Stimulated activated CD8-positive, alpha-beta memory T cell treated with anti-CD3 and anti-CD28 coated beads, Interleukin-12 subunit alpha, Interleukin-12 subunit beta, amount 100 ng/mL, for 1 hour (primary cell): ENCODE data around the gene SOCS3.

Source experiments
- DNase-seq: peaks from one replicate; pipeline ENCODE4 v3.0.0-alpha.2; 2020; ENCODE audit warnings: low read depth

The SOCS3 gene, protein sequence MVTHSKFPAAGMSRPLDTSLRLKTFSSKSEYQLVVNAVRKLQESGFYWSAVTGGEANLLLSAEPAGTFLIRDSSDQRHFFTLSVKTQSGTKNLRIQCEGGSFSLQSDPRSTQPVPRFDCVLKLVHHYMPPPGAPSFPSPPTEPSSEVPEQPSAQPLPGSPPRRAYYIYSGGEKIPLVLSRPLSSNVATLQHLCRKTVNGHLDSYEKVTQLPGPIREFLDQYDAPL

DNA sequence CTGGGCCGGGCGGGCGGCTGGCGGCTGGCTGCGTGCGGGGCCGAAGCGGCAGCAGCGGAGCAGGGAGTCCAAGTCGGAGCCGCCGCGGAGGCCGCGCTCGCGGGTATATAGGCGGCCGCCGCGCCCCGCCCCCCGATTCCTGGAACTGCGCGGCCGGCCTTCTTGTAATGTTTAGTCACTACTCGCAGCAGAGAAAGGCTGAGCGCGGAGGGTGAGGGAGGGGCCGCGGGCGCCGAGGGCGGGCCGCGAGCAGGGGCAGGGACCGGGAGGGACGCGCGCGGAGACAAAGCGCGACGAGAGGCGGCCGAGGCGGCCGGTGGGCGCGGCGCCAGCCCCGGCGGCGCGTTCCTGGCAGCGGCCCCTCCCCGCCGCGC, at the start of gene SOCS3:
Gene SOCS3, minus strand, starts transcription at position 81 of the 374 bp plus-strand sequence. CDS start 982 bp downstream, outside the sequence.
- peak; percentile 90 for DNase-seq

DNA sequence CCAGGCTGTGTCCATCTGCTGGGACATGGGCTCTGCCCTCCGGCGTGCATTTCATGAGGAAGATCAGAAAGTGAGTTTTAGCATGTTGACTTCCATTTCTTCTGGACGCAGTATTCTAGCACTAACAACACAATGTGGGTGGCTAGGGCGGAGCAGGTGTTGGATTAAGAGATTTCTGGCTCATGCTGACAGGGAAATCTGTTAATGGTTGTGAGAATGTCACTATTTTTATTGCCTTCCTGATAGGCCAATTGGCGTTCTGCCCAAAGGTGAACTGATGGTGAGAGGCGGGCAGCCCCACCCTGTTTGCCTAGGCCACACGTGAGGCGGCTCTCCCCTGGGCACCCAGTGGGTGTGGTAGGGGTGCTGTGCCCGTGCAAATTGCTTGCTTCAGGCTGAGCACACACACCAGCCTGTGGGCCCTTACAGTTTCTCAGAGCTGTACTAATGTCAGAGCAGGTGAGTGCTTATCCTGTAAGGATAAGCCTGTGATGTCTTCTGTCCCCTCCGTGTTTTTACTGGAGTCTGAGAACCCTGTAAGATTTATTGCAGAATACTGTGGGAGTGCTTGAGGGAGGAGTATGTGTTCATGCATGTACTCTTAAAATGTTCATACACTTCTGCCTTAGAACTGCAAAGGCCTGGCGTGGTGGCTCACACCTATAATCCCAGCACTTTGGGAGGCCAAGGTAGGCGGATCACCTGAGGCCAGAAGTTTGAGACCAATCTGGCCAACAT, 49.5 kb upstream of the SOCS3 start:
- no peak for DNase-seq

DNA sequence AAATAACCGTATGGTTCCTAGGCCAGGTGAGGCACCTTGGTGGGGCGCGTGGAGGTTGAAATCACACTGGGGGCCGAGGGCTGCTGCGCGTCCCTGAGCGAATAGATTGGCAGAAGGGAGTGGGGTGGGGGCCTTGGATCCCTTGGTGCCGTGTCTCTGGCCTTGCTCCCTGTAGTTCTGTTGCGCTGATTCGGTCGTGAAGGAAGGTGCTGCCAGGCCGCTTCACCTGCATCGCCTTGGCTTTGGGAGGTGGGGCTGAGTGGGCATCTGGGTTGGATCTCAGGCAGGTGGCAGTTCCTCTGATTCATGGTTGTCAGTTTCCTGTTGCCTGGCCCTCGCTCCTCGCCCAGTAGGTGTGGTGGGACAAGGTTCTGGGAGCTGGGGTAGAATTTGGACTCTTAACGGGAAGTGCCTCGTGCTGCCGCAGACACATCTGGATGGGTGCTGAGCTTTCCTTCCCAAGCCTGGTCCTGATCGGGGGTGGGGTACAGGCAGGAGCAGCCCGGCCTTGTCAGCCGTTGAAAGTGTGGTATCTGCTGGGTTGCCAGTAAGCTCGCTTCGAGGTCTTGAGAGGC, 48.7 kb upstream of the SOCS3 start:
- DNase-seq, result no peak

DNA sequence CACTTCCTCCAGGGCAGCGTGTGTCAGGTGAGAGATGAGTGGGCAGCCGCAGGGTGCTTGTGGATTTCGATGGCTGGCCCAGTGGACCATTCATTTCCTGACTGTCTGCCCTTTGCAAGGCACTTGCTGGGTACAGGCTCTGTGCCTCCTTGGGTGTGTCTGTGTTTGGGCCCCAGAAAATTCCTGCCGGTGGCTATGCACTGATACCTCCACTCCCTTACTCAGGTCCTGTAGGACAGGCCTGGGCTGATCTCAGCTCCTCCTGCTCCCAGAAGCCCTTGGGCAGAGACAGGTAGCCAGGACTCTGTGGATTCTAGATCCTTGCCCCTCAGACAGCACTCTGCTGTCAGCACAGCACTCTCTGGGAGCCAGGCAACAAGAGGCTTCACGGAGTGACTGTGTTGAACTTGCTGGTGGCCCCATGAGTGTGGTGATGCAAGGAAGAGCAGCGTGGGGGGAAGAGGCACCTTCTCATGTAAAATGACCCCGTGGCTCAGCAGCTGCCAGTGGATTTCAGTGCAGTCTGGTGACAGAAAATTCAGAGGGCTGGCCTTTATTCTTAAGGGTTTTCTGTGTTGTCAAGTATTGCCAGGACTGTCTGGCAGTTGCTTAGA, 47.6 kb upstream of the SOCS3 start:
- DNase-seq, result no peak

DNA sequence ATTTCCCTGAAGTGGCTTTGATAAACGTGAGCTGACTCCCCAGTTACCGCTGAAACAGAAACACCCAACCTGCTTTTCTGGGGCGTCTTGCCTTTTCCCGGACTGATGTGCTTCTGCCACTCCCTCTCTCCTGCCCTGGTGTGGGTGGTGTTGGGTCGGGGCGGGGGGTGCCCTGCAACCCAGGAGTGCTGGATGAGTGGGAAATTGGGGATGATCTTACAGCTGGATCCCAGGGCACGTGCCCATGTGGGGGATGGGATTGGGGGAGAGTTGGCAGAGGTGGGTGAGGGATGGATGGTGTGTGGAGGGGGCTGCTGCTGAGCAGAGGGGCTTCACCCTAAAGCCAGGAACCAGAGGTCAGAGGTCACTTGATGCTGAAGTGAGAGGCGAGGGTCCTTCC, 47.0 kb upstream of the SOCS3 start:
- DNase-seq, result no peak

DNA sequence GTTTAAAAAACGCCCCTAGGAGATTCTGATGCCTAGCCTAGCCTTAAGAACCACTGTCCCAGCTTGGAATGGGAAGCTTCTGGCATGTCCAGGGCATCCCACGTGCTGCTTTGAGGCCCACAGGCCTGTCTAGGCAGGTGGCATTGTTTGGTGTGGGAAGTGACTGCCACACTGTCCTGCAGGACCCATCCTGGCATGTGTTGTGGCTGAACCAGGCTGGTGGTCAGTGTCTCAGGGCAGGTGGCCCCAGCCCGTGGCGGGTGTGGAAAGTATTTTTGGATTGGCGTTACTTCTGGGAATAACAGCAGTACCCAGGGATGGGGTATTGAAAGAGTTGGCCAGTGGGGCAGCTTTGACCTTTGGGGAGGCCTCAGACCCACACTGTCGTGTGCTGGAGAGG, 46.5 kb upstream of the SOCS3 start:
- DNase-seq, result no peak

DNA sequence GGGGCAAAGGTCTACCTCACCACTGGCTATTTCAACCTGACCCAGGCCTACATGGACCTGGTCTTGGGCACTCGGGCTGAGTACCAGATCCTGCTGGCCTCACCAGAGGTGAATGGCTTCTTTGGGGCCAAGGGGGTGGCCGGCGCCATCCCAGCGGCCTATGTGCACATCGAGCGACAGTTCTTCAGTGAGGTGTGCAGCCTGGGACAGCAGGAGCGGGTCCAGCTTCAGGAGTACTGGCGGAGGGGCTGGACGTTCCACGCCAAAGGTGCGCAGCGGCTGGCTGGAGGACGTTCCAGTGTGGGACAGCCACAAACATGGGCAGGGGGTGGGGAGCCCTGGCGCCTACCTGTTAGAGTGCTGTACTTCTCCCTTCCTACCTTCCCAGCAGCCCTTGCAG, 43.9 kb upstream of the SOCS3 start:
- no peak for DNase-seq

DNA sequence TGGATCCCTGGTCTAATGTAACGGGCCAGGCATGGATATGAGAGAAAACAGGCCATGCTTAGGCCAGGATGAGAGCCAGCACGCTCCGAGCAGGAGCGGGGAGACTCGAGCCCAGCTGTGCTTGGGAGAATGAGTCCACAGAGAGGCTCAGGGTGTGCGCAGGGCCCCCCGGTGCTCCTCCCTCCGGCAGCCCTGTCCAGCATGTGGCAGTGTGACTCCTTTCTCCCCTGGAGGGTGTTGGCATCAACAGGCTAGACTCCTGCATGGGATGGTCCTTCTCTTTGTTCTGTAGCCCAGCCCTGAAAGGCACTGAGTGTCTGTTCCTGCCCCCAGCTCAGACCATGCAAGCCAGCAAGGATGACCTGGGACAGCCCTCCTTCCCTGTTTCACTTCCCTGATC, 42.0 kb upstream of the SOCS3 start:
- no peak for DNase-seq

DNA sequence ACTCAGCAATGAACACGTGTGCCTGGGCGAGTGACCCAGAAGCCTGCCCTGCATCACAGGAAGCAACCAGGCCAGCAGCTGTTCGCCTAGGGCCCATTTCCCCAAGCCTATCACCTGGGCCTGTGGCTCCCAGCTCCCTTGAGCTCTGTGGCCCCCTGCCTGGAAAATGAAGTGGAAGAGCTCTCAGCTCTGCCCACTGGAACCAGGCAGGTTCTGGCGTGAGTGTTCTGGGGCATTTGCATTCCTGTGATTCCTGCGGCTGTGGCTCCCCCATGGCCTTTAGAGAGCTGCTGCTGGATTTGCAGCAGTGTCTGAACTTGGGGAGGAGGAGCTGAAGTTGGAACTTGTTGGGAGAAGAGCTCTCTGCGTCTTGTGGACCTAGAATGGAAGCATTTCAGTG, 41.4 kb upstream of the SOCS3 start:
- DNase-seq, result no peak

DNA sequence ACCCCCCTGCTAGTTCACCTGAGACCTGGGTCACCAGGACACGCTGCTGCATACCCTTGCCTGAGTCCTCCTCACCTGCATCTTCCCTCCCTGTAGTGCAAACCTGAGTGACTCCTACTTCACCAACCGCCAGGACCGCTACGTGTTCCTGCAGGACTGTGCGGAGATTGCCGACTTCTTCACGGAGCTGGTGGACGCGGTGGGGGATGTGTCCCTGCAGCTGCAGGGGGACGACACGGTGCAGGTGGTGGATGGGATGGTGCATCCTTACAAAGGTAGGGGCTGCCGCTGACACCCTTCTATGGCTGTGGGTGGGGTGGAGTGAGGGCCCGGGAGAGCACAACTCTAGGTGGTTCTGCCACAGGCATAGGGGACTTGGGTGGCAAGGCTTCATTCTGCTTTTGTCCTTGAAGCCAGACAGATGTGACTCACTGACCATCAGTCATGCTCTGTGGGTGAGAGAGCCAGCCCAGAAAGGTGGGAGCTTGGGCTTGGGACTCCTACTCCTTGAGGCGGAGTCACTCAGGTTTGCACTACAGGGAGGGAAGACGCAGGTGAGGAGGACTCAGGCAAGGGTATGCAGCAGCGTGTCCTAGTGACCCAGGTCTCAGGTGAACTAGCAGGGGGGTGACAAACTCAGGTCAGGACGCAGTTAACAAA, 40.8 kb upstream of the SOCS3 start:
- DNase-seq, result no peak

DNA sequence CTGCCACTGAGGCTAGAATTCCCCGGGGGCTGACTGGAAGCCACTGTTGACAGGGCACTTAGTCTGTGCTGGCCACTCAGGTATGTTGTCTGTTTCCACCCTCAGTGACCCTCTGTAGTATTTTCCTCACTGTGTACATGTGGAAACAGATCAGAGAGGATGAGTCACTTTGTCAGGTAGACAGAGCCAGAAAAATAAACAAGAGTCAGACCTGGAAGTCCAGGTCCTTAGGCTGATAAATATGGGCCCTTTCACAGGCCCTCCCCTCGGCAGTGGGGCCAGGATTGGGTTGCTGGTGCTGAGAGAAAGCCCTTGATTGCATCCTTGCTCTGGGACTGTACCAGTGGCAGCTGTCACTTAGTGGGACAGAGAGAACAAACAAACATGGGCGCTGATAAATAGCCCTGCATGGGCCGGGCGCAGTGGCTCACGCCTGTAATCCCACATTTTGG, 39.8 kb upstream of the SOCS3 start:
- no peak for DNase-seq

DNA sequence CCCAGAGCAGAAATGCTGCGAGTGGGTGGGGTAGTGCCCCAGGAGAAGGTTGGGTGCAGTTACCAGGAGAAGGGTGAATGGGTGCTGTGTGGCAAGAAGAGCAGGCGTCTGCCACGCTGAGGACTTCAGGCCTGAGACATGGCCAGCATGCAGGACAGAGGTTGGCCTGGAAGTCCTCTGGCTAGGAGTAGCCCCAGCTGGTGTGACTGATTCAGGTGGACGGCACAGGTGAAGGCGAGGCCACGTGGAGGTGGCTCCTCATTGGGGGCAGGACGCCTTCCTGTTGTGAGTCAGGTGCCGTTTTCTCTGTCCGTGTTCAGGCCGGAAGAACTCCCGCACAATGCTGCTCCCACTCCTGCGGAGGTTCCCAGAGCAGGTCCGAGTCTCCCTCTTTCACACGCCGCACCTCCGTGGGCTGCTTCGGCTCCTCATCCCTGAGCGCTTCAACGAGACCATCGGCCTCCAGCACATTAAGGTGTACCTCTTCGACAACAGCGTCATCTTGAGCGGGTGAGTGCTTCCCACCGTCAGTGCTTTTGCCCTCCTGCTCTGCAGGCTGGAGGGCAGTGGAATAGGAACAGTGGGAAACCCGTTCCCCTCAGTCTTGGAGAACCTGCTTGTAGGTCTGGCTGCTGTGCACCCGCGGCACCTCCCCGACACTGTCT, 39.3 kb upstream of the SOCS3 start:
- DNase-seq, result no peak

DNA sequence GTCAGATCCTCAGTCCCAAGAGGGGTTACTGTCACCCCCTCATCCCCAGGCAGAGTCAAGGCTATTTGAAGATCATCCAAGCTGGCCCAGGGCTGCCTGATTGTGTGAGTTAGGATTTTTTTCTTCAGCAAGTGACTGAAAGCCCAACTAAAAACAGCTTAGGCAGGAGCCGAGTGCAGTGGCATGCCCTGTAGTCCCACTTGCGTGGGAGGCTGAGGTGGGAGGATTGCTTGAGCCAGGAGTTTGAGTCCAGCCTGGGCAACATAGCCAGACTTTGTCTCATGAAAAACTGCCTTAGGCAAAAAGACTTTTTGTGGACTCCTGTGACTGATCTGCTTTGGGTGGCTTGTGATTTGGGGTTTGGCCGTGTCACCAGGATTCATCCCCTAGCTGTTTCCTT, 38.5 kb upstream of the SOCS3 start:
- DNase-seq, result no peak

DNA sequence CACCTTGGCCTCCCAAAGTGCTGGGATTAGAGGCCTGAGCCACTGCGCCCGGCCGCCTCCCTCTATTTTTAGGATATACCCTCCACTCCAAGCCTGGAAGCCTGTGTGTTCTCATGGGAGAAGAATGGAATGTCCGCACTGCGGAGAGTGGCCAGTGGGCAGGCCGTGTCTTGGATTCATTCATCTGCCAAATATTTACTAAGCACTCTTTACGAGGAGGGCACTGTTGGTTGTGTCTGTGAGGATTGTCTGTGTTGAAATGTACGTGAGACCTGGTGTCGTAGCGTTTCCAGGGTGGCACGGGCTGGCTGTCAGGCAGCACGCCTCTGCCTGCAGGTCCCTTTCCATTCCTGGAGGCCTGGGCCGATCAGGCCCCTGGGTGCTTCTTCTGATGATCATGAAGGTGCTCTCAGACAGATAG, 37.8 kb upstream of the SOCS3 start:
- DNase-seq, result no peak

DNA sequence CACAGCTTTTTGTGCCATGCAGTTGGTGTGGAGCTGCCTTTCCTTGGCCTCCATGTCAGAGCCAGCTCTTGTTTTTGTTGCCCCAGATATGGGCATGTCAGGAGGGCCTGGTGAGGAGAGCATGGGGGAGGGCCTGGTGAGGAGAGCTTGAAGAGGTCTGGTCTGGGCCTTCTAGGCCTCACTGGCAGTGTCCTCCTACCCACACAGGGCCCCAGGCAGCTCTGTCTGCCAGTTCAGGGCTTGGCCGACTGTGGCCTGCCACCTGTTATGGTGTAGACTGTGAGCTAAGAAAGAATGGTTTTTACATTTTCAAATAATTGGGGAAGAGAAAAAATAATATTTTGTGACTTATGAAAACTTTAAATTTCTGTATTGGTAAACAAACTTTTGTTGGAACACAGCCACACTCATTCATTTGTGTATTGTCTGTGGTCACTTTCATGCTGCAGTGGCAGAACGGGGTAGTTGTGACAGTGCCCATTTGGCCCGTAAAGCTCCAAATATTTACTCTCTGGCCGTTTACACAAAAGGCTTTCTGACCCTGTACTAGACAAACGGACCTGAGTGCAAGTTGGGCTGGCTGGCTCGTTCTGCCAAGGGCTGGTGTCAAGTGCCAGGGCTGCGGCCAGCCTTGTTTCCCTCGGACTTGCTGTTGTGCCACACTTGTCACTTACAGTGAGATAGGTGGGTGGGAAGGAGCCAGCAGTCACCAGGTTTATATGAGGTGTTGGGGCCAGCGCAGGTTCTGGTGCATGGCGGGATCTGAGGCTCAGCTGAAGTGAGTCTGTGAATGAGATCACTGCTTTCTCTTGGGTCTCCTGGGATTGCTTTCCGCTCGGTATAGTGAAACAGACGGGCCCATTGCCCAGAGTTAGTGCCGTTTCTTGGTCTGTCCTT, 36.8 kb upstream of the SOCS3 start:
- no peak for DNase-seq

DNA sequence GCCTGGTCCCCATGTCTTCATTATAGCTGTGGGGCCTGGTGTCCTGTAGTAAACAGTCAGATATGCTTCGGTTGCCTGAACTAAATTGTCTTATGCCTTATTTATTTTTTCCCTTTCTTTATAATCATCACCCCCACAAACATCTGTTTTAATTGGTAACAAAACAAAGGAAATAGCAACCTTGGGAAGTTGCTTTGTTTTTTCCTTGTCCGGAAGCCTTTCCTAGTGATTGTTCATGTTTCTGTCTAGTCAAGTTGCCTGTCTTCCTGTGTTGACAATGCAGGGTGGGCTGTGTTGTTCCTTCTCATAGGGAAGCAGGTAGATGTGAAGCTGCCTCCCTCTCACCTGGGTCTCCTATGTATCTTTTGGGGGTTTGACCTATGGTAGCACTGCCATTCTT, 35.3 kb upstream of the SOCS3 start:
- no peak for DNase-seq

DNA sequence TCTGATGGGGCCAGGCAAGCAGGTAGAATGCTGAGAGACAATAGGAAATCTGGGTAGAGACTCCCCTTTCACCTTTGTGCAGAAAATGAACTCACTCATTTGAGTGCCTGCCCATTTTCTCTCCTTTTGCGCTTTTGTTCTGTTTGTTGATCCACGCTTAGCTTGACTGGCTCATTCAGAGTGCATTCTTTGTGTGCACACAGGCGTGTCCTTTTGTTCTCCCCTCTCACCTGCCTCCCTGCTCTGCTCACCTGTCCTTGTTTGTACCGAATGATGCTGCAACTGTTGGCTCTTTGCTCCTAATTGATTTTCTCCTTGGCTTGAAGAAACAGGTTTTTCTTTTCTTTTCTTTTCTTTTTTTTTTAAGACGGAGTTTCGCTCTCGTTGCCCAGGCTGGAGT, 34.3 kb upstream of the SOCS3 start:
- DNase-seq, result no peak

DNA sequence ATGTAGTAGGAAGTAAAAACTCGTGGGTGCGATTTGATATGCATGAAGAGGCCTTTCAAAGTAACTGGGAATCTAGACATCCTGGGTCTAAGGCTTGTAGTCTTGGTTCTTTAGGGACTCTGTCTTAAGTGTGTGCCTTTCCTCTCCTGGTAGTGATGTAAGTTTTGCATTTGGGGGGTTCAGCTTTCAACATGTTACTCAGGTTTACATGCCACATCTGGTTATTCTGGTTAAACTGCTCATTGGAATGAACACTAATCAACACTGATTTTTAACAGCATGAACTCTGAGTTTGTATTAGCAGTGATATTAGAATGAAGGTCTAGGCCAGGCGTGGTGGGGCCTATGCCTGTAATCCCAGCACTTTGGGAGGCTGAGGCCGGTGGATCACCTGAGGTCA, 33.7 kb upstream of the SOCS3 start:
- no peak for DNase-seq

DNA sequence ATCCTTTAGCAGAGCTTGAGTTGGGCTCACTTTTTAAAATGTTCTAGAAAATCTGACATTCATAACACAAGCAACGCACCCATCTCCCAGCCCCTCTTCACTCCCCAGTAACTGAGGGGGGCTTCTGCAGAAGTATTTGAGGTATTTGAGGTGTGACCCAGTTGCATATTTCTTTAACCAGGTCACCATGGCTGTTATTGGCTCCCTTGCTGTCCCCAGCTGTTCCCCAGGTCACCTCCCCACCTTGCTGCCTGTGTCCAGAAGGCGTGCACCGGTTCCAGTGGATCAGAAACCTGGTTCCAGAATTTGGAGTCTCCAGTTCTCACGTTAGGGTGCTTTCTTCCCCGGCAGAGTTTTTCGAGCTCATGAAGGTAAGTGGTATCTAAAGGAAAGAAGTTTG, 32.4 kb upstream of the SOCS3 start:
- DNase-seq, result no peak

DNA sequence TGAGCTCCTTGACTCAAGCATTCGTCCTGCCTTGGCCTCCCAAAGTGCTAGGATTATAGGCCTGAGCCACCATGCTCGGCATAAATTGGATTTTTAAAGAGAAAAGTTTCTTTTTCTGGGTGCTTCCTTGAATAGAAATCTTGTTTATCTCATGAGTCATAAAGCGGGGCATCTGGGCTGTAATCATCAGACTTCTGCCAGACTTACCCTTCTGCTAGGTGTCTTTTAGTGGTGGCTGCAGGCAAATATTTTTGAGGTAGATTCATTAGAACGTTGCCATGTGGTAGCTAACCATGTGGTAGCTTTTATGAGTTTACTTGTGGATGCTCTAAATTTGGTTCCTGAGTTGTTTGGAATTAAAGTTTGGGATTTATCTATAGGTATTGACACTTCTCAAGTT, 32.0 kb upstream of the SOCS3 start:
- no peak for DNase-seq

DNA sequence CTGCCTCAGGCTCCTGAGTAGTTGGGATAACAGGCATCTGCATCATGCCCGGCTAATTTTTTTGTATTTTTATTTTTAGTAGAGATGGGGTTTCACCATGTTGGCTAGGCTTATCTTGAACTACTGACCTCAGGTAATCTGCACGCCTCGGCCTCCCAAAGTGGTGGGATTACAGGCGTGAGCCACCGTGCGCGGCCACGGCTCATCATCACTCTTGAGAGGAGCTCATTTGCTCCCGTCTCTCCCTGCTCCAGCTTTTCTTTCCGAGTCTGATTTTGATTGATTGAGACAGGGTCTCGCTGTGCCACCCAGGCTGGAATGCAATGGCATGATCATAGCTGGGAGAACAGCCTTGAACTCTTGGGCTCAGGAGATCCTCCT, 31.2 kb upstream of the SOCS3 start:
- DNase-seq, result no peak
